T follicular helper cell (primary cell): Measurements from ENCODE around the gene PIGV.
A peak's percentile ranks its signal among the peaks of the same experiment; 100 is the strongest.

Experiments used
- DNase-seq: peaks from one replicate; pipeline ENCODE4 v3.0.0-alpha.2; 2020; ENCODE audit warnings: low read depth
- total RNA-seq, 2 experiments: gene quantifications; one replicate each; lab custom pipeline; 2026; lab: John Stamatoyannopoulos, UW

The PIGV gene
- total RNA-seq = 19.2 to 32.4 reads per million in 2 experiments

- peak; percentile 76 for DNase-seq
Measured at GRCh38 chr1:26787706-26788514, at the start of gene PIGV. TSS of gene PIGV (plus strand) at chr1:26787950. CDS start at chr1:26790816, 2,866 bp downstream.

- DNase-seq = no peak
Measured at GRCh38 chr1:26739329-26739914, 48.3 kb upstream of the PIGV start.

GRCh38 chr1:26740023-26740634 is 47.6 kb upstream of the PIGV start:
- no peak for DNase-seq

- DNase-seq = no peak
Measured at GRCh38 chr1:26740952-26741351, 46.8 kb upstream of the PIGV start.

GRCh38 chr1:26743426-26744059 is 44.2 kb upstream of the PIGV start:
- DNase-seq = no peak

- peak; percentile 66 for DNase-seq
Measured at GRCh38 chr1:26744075-26744959, 43.4 kb upstream of the PIGV start.

GRCh38 chr1:26745191-26745590 is 42.6 kb upstream of the PIGV start:
- no peak for DNase-seq

- no peak for DNase-seq
Measured at GRCh38 chr1:26747048-26747447, 40.7 kb upstream of the PIGV start.

GRCh38 chr1:26748351-26748750 is 39.4 kb upstream of the PIGV start:
- no peak for DNase-seq

- no peak for DNase-seq
Measured at GRCh38 chr1:26749458-26749857, 38.3 kb upstream of the PIGV start.

- DNase-seq = no peak
Measured at GRCh38 chr1:26750428-26750827, 37.3 kb upstream of the PIGV start.

- no peak for DNase-seq
Measured at GRCh38 chr1:26752519-26752918, 35.2 kb upstream of the PIGV start.

GRCh38 chr1:26754086-26754874 is 33.5 kb upstream of the PIGV start:
- DNase-seq = no peak

GRCh38 chr1:26758358-26758757 is 29.4 kb upstream of the PIGV start:
- DNase-seq = no peak

GRCh38 chr1:26759531-26759930 is 28.2 kb upstream of the PIGV start:
- DNase-seq = no peak

GRCh38 chr1:26761217-26761616 is 26.5 kb upstream of the PIGV start:
- no peak for DNase-seq

- DNase-seq = no peak
Measured at GRCh38 chr1:26767714-26768113, 20.0 kb upstream of the PIGV start.

GRCh38 chr1:26768755-26769154 is 19.0 kb upstream of the PIGV start:
- no peak for DNase-seq

GRCh38 chr1:26771285-26771642 is 16.5 kb upstream of the PIGV start:
- no peak for DNase-seq

GRCh38 chr1:26771643-26772321 is 16.0 kb upstream of the PIGV start:
- no peak for DNase-seq
